GM18951 (cell line): ENCODE data around the gene ABTB2.

ENCODE experiments used
- POLR2A ChIP-seq: IDR thresholded peaks from 4 replicates; pipeline ENCODE4 v1.6.1; 2011; ENCODE audit warnings: mild to moderate bottlenecking; ENCODE audit not compliant: insufficient read length, insufficient read depth; ENCODE audit errors: extremely low read depth
- in situ Hi-C: fragments of 300-500 bp; cut with MboI; formaldehyde crosslinking; loops from one replicate; pipeline ENCODE4 v1.12.0; 2022; ENCODE audit warnings: low sequenced_read_pairs, mixed read lengths, inconsistent platforms; ENCODE audit not compliant: unreplicated experiment

Gene ABTB2

DNA sequence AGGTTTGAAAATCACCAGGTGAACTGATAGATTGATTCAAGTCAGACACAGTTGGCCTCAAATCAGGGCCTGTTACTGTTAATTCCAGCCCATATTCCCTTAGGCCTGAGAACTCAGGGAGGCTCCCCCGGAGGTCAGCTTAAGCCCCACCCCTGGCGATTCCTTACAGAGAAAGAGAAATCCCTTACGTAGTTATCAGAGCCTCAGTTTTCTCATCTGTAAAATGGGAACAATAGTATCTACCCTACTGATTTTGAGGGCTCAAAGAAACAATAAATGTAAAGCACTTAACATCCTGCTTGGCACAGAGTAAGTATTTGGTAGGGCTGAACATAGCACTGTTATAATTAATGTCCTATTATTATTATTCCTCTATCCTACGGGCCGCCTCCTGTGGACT is 158.3 kb downstream of the ABTB2 start:
- in situ Hi-C loops, result no loop called here

DNA sequence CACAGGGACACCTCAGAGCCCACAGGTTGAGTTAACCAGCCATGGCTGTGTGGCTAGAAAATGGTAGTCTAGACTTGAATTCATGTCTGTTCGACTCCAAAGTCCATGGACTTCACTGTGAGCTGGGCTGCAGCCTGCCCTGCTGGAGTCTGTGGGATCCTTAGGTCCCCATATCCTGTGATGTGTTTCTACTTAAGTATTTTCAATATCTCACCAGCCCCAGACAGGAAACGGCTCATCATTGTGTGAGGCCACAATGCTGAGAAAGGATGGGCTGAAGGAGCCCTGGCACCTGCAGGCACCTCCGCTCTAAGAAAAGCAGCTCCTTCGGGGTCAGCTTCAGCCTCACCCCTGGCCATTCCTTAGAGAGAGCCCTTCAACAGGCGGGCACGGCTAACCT is 159.3 kb downstream of the ABTB2 start:
- TF ChIP-seq POLR2A, result no peak
- in situ Hi-C loops, result no loop called here

More for the DNA sequence above, 158.3 kb downstream of the ABTB2 start:
- no peak for TF ChIP-seq POLR2A

DNA sequence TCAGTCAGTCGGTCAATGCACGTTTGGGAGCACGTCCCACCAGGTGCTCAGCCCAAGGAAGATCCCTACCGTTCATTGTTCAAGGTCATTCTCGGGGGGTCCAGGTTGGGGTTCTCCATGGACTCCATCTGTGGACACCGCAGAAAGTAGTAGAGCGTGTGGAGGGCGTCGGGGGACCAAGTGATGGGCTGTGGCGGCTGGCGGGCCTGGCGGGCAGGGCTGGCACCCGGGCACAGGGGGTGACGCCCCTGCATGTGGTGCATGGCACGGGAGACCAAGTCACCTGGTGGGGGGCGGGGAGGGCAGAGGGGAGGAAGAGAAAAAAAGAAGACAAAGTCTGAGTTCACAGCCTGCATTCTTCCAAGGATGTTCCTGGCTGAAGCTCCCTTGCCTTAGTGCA is 160.6 kb downstream of the ABTB2 start:
- in situ Hi-C loops, result no loop called here
- TF ChIP-seq POLR2A, result no peak

DNA sequence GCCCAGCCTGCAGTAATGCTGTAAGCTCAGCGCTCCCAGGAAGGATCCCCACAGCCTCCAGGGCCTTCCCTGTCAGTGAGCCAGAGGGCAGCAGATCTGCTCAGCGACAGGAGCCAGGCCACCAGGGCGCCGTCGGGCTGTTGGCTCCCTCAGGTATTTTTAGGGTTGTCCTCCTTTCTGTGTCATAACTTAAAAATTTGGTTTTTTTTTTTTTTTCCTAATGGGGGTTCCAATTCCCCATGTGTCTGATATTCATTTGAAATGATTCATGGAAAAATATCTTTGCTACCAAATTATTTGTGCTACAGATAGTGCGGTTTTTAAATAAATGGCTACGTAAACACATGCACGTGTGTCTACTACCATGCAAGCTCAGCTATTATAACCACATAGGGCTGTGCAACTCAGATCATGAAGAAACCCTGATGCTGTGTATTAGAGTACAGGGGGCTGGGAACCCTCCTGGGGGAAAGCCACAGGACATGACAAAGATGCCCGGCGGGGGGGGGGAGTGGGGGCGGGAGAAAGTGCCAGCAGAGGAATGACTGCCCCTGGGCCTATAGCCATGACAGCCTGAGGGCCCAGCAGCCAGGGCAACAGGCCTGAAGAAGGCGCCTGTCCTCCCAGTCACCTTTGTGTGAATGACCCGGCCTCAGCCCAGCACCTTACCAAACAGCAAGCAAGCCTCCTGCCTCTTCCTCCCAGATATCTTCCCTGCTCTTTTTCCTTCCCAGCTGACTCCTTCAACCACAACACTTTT is 163.1 kb downstream of the ABTB2 start:
- TF ChIP-seq POLR2A, result no peak
- in situ Hi-C loops, result no loop called here

DNA sequence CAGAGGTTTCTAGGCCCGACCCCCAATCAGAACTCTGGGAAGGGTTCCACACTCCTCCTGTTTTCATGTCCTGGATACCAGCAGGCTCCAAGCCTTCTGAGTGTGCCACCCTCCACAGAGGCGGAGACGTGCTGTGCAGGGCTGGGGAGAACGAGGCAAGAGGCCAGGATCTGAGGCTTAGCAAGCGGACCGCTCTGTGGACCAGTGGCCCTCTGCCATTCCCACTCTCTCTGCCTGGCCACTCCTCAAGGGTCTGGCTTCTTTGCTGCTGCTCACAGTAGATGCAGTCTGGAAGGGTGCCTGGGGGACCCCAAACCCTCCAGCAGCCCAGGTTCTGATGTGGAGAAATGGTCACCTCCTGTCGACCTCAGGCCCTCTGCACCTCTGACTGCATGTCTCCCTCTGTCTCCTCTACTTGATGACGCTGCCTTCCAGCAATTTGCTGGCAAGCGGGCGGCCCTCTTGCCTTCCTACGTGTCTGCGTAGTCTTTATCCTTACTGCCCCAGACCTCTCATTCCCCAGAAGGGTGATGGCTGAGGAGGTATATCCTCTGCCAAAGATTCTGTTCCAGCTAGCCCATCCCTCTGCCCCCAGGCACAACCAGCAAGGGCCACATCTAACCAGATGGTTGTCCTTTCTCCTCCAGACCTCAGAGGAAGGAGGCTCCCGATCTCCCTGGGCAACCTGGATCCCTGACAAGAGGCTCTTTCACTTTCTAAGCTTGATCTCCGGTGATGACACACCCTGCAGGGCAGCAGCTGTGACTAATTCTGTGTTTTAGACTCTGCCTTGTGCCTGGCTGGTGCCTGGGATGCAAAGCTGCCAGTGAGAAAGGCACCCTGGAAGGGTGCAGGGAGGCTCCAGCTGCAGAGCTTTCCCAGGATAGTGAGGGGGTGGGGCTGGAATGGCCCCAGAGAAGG is 165.1 kb downstream of the ABTB2 start:
- no peak for TF ChIP-seq POLR2A
- in situ Hi-C loops, result no loop called here

DNA sequence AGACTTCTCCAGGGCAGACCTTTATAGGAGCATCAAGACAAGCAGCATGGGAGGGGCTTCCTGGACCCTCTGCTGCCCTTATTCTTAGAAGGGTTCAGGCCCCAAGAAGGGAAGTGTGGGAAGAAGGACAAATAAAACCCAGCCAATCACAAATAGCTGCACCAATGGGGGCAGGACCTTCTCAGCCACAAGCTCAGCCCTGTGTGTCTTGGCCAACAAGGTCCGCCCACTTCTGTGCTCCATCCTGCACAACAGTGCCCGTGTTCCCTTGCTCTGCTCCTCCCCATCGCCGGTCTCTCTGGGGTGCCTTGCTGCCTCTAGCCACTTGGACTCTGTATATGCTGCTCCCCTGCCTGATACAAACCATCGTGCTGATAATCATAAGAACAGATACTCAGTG is 166.2 kb downstream of the ABTB2 start:
- in situ Hi-C loops, result no loop called here
- no peak for TF ChIP-seq POLR2A

DNA sequence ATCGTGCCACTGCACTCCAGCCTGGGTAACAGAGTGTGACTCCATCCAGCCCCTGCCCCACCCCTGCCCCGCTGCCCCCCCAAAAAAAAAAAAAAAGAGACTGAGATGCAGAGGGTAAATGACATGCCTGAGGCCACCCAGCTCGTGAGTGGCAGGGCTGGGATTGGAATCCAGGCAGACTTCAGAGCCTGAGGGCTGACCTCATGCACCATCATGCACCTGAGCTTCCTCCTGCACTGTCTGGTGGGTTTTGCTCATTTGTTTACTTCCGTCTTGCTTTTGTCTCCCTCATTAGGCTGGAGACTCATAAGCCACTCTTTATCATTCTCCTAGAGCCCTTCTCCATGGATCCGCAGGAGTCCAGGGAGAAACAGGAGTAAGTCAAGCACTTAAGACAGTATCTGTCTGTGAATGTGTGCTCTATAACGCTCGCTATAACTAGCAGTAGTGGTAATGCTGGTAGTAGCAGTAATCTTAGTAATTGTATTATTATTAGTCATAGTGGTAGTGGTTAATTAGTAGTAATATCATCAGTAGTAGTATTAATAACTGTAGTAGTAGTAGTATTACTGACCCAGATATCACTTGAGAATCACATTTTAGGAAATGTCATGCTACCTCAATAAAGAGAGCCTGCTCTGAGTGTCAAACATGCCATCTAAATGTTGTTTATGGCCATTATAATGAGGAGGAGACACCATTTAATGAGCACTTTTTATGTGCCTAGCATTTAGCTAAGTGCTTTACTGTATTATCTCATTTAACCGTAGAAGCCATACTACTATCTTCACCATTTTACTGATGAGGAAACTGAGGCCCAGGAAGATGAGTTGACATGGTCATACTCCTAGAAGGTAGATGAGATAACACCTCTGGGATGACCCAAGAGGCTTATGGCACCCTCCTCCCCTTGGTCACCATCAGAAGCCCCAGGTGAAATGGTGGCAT is 167.3 kb downstream of the ABTB2 start:
- no peak for TF ChIP-seq POLR2A
- in situ Hi-C loops, result no loop called here

DNA sequence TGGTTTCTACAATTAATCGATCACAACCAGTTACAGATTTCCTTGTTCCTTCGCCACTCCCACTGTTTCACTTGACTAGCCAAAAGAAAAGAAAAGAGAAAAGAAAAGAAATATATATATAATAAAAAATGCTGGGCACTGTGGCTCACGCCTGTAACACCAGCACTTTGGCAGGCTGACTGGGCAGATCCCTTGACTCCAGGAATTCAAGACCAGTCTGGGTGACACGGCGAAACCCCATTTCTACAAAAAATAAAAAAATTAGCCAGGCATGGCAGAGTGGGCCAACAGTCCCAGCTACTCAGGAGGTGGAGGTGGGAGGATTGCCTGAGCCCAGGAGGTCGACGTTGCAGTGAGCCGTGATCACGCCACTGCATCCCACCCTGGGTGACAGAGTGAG is 168.6 kb downstream of the ABTB2 start:
- in situ Hi-C loops, result no loop called here
- TF ChIP-seq POLR2A, result no peak

DNA sequence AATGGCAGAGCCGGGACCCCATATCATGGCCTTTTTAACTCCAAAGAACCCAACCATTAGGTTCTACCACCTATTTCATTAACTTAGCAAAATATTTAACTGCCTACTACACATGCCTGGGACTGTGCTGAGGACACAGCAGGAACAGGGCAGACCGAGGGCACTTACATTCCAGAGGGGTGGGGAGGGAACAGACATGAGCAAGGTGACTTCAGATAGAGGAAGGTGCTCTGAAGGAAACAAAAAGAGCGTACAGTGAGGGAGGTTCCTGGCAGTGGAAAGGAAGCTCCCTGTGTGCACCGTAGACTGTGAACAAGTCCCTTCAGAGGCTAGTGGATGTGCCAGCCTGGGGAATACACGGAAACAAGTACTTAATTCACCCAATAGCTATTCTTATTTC is 169.6 kb downstream of the ABTB2 start:
- in situ Hi-C loops, result no loop called here
- TF ChIP-seq POLR2A, result no peak

DNA sequence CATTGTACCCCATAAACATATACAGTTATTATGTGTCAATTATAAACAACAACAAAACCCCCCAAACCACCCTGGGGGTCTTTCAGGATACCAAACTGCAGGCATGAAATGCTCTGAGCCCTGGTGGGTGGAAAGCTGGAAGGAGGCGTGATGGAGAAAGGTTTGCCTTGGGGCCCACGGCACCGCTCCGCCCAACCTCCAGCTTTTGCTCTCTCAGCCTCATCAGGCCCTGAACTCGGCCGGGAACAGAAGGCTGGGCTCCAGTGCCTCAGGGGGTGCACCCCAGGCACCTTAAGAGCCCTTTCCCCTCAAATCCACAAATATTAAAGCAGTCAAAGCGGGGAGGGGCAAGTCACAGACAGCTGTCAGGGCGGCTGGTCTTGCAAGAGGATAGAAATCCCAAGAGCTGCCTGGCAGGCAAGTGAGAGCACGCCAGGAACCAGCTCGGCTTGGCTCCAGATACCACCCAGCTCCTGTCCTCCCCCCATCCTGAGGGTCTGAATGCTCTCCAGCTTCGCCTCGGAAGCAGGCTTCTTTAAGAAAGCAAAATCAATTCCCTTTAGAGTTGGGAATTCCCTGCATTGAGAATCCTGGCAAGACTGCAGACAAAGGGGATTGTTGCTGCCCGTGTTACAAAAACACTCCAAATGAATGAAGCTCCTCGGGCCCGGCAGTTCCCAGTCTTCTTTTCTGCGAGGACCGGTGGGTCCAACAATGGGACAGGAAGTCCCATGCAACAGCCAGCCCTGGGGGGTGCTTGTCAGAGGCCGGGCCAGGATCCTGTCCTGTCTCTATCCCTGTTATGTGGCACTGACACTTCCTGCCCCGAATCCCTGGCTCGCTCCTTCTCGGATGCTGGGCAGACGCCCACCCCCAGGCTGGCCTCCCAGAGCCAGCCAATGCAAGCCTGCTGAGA is 171.6 kb downstream of the ABTB2 start:
- in situ Hi-C loops, result no loop called here

DNA sequence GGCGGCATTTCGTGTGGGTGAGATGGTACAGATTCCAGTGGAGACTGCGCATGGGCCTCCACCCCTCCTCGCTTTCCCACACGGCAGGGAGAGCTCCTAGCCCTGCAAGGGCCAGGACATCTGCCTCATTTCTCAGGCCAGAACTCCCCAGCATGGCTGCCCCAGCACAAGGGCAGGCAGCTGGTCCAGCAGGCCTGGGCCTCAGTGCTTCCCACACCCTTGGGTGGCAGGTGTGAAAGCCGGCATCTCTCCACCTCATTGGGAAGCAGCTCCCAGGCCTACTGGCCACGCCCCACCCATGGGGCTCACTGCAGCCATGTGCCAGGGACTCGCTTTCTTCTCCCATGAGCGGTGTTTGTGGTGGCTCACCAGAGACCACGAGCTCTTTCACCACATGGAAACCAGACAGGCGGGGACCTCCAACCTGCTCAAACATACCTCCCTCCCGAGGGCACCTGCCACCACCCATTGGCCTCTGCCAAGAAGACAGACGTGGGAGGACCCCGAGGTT is 173.2 kb downstream of the ABTB2 start:
- in situ Hi-C loops, result no loop called here
- TF ChIP-seq POLR2A, result no peak

More for the DNA sequence above, 171.6 kb downstream of the ABTB2 start:
- TF ChIP-seq POLR2A, result no peak
